Astrocyte (in vitro differentiated cells and primary cell): ENCODE measurements around the gene CABLES1. TPM values are rescaled to one million over a fixed set of nuclear protein-coding genes. Genes with fewer than 3 reads are reported as not detected.

Experiments used
- DNase-seq: peaks from one replicate; pipeline ENCODE4 v3.0.0-alpha.2; 2010; ENCODE audit warnings: low read depth
- FAIRE-seq: peaks from 2 replicates; lab custom pipeline; 2011; peaks lifted over from hg19 to GRCh38; lab: Jason Lieb, UNC
- H2AFZ ChIP-seq: 2 replicates; pipeline ENCODE4 v1.6.0; 2012; ENCODE audit warnings: low read depth, low read length, inconsistent platforms
- H3K27ac ChIP-seq: 2 replicates; pipeline ENCODE4 v1.5.1; 2011; ENCODE audit warnings: low read depth, low read length, inconsistent platforms
- H3K27me3 ChIP-seq: 2 replicates; pipeline ENCODE4 v1.6.0; 2011; ENCODE audit warnings: low read length, inconsistent platforms; ENCODE audit not compliant: insufficient read depth
- H3K36me3 ChIP-seq: 2 replicates; pipeline ENCODE4 v1.5.1; 2011; ENCODE audit warnings: low read length, inconsistent platforms; ENCODE audit not compliant: insufficient read depth
- H3K4me1 ChIP-seq: 2 replicates; pipeline ENCODE4 v1.5.1; 2011; ENCODE audit warnings: low read length, inconsistent platforms; ENCODE audit not compliant: insufficient read depth
- H3K4me2 ChIP-seq: 2 replicates; pipeline ENCODE4 v1.6.0; 2012; ENCODE audit warnings: low read length, inconsistent platforms
- H3K4me3 ChIP-seq: 2 replicates; pipeline ENCODE4 v1.5.1; 2011; ENCODE audit warnings: low read depth, mild to moderate bottlenecking, low read length, inconsistent platforms; ENCODE audit not compliant: insufficient read depth
- H3K79me2 ChIP-seq: 2 replicates; pipeline ENCODE4 v1.6.0; 2012; ENCODE audit warnings: mild to moderate bottlenecking, low read length, inconsistent platforms; ENCODE audit not compliant: insufficient read depth
- H3K9ac ChIP-seq: 2 replicates; pipeline ENCODE4 v1.6.0; 2012; ENCODE audit warnings: mild to moderate bottlenecking, low read length, inconsistent platforms
- H3K9me3 ChIP-seq: 2 replicates; pipeline ENCODE4 v1.5.1; 2012; ENCODE audit warnings: low read depth, mild to moderate bottlenecking, low read length, inconsistent platforms; ENCODE audit not compliant: insufficient read depth
- H4K20me1 ChIP-seq: 2 replicates; pipeline ENCODE4 v1.6.0; 2012; ENCODE audit warnings: low read length, inconsistent platforms; ENCODE audit not compliant: insufficient read depth
- H3K27ac Mint-ChIP-seq: one replicate; pipeline ENCODE4 v1.8.0; 2021; ENCODE audit warnings: mild to moderate bottlenecking, mixed read lengths; ENCODE audit not compliant: unreplicated experiment
- H3K27me3 Mint-ChIP-seq: one replicate; pipeline ENCODE4 v1.8.0; 2021; ENCODE audit warnings: low read depth, mixed read lengths; ENCODE audit not compliant: unreplicated experiment
- H3K36me3 Mint-ChIP-seq: one replicate; pipeline ENCODE4 v1.8.0; 2021; ENCODE audit warnings: low read depth, mixed read lengths; ENCODE audit not compliant: unreplicated experiment
- H3K4me1 Mint-ChIP-seq: one replicate; pipeline ENCODE4 v1.8.0; 2021; ENCODE audit warnings: low read depth, mixed read lengths; ENCODE audit not compliant: unreplicated experiment
- H3K4me3 Mint-ChIP-seq: one replicate; pipeline ENCODE4 v1.8.0; 2021; ENCODE audit warnings: mild to moderate bottlenecking, moderate library complexity, mixed read lengths; ENCODE audit not compliant: unreplicated experiment
- H3K9me3 Mint-ChIP-seq: one replicate; pipeline ENCODE4 v1.8.0; 2021; ENCODE audit warnings: mild to moderate bottlenecking, mixed read lengths; ENCODE audit not compliant: unreplicated experiment
- EZH2 ChIP-seq: IDR thresholded peaks from 2 replicates; pipeline ENCODE4 v1.6.1; 2012; ENCODE audit warnings: mild to moderate bottlenecking, low read length, inconsistent platforms; ENCODE audit not compliant: insufficient read depth
- total RNA-seq: library from RNA; stranded (reverse); gene quantifications from 2 replicates; pipeline ENCODE4 v1.2.1, GENCODE V29; 2021
- TF ChIP-seq, protein P1 (sequence below): IDR thresholded peaks from 2 replicates; pipeline ENCODE4 v1.5.1; 2011; ENCODE audit warnings: low read depth, mild to moderate bottlenecking, inconsistent platforms, low read length, moderate library complexity; ENCODE audit not compliant: insufficient read depth

The CABLES1 gene
- total RNA-seq, 1 donor from 2014 or later, result 14.5 TPM

DNA sequence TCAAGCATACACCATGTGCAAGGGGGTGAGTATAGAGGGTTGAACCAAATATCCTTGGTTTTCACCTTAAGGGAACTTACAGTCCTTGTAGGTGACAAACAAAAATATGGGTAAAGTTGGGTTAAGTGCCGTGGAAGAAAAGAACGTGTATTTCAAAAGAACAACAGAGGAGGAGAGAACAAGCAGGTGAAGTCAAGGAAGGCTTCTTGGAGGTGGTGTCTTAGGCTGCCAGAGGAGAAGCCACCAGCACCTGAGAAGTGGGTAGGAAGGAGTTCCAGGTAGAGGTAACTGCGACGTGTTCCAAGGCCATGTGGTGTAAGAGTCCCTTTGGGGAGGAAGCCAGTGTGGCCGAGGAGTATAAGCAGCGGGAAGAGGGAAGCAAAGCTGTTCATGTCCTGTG is 27.2 kb downstream of the CABLES1 start:
- FAIRE-seq (no peak), DNase-seq (no peak)
- Histone ChIP-seq H4K20me1 (peaks cover 28% of the 10 kb centered on the region), H2AFZ (no peak overlapping the region), H3K27me3 (no peaks in the 10 kb centered on the region), H3K4me1 (no peaks in the 10 kb centered on the region), H3K27ac (no peak overlapping the region), H3K4me2 (no peak overlapping the region), H3K9me3 (no peaks in the 10 kb centered on the region), H3K9ac (no peak overlapping the region), H3K79me2 (peaks cover 8% of the 10 kb centered on the region), H3K4me3 (no peak overlapping the region), H3K36me3 (no peaks in the 10 kb centered on the region)
- Mint-ChIP-seq H3K36me3 (peaks cover 9% of the 10 kb centered on the region), H3K27ac (no peak overlapping the region), H3K9me3 (no peaks in the 10 kb centered on the region), H3K4me3 (no peak overlapping the region), H3K27me3 (peaks cover 4% of the 10 kb centered on the region), H3K4me1 (peaks cover 7% of the 10 kb centered on the region)
- no peak for TF ChIP-seq EZH2
- TF ChIP-seq, protein P1, sequence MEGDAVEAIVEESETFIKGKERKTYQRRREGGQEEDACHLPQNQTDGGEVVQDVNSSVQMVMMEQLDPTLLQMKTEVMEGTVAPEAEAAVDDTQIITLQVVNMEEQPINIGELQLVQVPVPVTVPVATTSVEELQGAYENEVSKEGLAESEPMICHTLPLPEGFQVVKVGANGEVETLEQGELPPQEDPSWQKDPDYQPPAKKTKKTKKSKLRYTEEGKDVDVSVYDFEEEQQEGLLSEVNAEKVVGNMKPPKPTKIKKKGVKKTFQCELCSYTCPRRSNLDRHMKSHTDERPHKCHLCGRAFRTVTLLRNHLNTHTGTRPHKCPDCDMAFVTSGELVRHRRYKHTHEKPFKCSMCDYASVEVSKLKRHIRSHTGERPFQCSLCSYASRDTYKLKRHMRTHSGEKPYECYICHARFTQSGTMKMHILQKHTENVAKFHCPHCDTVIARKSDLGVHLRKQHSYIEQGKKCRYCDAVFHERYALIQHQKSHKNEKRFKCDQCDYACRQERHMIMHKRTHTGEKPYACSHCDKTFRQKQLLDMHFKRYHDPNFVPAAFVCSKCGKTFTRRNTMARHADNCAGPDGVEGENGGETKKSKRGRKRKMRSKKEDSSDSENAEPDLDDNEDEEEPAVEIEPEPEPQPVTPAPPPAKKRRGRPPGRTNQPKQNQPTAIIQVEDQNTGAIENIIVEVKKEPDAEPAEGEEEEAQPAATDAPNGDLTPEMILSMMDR, result no peak

DNA sequence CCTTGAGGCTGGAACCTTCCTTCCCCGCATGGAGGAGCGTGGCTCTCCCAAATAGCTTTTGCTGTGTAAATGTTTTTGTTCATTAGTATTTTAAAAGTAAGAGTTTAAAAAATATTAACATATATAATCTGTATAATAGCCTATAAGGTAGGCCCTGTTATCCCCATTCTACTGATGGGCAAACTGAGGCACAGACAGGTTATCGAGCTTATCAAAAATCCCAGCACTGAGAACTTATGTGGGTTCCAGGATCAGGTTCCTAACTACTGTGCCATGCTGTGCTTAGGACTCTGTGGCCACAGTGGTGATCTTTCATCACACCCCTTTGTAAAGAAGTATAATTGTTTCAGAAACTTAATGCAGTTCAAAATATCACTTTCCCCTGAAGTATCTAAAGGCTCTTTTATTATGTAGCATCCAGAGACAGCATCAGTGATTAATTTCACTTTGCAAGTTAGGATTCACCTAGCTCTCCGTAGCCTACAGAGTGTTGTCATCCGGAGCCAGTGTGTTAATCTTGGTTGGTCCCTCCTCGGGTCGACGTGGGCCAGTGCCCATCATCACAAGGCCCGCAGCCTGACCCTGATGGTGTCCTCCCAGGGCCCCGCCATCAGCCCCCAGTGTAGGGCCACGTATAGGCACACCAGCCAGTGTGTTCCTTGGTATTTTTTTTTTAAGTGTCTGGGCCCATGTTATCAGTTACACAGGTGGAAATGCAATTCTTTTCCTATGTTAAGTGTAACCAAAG is 28.7 kb downstream of the CABLES1 start:
- TF ChIP-seq, protein P1, result no peak
- TF ChIP-seq EZH2, result no peak
- Mint-ChIP-seq H3K36me3 (peaks cover 9% of the 10 kb centered on the region), H3K9me3 (no peaks in the 10 kb centered on the region), H3K27ac (no peak overlapping the region), H3K27me3 (peaks cover 4% of the 10 kb centered on the region), H3K4me1 (peaks cover 8% of the 10 kb centered on the region), H3K4me3 (no peak overlapping the region)
- no peak overlapping the region for H3K27ac ChIP-seq
- no peaks in the 10 kb centered on the region for H3K9me3 ChIP-seq
- H3K27me3 ChIP-seq, result no peaks in the 10 kb centered on the region
- H3K4me2 ChIP-seq, result no peak overlapping the region
- no peak overlapping the region for H2AFZ ChIP-seq
- H3K4me3 ChIP-seq, result no peak overlapping the region
- peaks cover 19% of the 10 kb centered on the region for H4K20me1 ChIP-seq
- FAIRE-seq (no peak), DNase-seq (no peak)
- no peaks in the 10 kb centered on the region for H3K36me3 ChIP-seq
- peaks cover 7% of the 10 kb centered on the region for H3K79me2 ChIP-seq
- no peaks in the 10 kb centered on the region for H3K4me1 ChIP-seq
- no peak overlapping the region for H3K9ac ChIP-seq
